GM21529 (cell line): ENCODE results near the gene NELFB.
"Not testable (repeated sequence)": the region's sequence is repeated elsewhere in the genome, so short reads cannot be mapped to it uniquely, and the experiment has no call there.

Experiments
- ATAC-seq: cut with Tn5 transposase; IDR thresholded peaks from one replicate; pipeline ENCODE4 v1.9.1; 2021; ENCODE audit not compliant: unreplicated experiment

The NELFB gene

DNA sequence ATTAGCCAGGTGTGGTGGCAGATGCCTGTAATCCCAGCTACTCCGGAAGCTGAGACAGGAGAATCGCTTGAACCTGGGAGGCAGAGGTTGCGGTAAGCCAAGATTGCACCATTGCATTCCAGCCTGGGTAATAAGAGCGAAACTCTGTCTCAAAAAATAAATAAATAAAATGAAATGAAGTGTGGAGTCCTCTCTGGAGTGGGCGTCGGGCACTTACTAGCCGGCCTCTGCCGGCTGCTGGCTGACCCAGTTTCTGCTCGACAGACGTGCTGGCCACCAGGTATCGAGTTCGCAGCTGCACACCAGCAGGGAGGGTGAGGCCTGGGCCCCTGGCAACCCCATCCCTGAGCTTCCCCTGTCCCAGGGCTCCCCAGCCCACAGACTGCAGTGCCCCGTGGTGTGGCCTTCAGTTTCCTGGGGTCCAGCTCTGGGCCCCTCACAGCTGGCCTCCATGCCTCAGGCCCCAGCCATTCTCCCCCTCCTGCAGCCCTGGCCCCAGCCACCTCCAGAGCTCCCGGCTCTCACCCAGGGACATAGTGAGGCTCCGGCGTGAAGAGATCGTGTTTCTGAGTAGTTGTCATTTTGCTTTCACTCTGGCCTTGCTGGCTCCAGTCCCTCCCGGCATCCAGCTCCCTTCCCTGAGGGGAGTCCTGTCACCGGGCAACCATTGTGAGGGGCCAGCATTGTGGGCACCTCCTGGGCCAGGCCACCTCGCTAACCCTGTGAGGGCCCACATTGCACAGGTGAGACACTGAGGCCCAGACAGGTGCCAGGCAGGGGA lies 7.8 kb upstream of the NELFB start:
- ATAC-seq = no peak

DNA sequence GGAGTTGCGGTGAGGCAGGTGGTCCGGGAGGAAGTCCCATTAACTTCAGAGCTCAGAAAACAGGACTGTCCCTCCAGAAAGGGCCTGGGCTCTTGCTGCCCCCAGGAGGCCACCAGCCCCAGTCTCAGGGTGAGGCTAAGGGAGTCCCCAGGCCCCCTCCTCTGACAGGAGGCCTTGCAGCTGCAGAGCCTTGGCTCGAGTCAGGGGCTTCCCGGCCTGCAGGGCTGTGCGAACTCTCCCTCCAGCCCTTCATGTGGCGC lies 7.3 kb upstream of the NELFB start:
- ATAC-seq = no peak

DNA sequence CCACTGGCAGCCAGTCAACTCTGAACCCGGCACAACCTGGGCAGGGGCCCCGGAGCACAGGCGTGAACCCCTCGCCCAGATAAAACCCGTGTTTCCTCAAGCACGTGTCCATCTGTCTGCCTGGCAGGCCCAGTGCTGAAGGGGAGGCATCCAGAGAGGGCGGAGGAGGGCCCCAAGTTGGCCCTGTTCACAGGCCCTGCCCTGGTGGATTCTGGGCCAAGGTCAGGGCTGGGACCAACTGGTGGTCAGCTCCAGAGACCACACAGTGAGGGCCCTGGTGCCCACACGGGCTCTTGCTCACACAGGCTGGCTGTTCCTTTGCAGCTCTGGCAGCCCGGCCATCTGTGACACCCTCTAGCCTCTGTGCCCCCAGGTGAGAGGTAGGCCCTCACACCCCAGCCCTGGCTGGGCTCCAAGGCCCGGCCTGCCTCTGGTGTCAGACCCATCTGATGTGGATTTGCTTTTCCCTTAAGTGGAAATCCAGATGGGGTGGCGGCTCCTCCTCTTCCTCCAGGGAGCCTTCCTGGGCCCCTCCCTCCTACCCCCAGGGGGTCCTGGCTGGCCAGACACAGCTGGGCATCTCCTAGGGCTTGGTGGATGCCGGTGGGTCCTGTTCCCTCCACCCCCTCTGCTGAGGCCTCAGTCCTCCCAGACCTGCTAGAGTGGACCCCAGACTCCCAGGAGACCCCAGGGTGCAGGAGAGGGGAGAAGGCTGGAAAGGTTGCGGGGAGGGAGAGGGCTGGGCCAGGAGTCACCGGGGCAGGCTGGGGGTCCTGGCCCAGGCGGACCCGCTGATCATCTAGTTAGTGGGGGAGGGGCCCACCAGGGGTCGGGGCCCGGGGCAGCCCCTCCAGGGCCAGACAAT lies 4.6 kb upstream of the NELFB start:
- ATAC-seq = no peak

DNA sequence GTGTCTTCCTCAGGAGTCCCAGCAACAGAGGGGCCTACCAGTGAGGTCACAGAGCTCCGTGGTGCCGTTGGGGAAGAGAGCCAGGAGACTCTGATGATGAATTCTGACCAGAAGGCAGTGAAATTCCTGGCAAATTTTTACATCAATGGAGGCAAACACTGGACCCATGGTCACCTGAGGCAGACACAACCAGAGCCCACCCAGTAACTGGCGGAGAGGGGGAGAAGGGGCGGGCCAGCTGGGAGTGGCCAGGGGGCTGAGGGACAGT lies 4.0 kb upstream of the NELFB start, which contains the start of gene STPG3:
TSS of gene STPG3 (plus strand) at position 93 of the 268 bp plus-strand sequence. CDS start at position 94, 1 bp downstream.
- ATAC-seq = no peak

DNA sequence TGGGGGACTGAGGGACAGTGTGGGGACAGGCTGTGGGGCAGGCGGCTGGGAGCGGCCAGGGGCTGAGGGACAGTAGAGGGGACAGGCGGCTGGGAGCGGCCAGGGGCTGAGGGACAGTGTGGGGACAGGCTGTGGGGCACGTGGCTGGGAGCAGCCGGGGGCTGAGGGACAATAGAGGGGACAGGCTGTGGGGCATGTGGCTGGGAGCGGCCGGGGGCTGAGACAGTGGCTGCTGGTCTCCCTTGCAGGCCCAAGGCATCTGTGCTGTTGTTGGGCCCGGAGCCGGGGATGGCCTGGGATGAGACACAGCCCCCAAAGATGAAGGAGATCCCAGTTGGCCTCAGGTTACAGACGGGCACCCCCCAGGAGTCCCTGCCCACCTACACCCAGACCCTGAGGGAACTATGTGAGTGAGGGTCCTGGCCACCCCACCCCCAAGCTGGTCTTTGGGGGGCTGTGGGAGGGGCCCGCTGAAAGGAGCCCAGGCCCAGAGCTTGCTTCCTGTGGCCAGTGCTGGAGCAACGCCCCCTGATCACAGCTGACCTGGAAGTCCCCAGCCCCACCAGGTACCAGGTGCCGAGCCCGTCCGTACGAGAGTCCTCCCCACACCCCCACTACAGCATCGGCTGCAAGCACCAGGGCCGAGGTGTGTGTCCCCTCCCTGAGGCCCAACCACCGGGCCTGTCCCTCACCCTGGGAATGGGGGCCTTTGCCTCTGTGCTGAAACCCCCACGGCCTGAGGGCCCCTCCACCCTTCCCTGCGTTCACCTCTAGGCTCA lies 3.4 kb upstream of the NELFB start:
- ATAC-seq = no peak

DNA sequence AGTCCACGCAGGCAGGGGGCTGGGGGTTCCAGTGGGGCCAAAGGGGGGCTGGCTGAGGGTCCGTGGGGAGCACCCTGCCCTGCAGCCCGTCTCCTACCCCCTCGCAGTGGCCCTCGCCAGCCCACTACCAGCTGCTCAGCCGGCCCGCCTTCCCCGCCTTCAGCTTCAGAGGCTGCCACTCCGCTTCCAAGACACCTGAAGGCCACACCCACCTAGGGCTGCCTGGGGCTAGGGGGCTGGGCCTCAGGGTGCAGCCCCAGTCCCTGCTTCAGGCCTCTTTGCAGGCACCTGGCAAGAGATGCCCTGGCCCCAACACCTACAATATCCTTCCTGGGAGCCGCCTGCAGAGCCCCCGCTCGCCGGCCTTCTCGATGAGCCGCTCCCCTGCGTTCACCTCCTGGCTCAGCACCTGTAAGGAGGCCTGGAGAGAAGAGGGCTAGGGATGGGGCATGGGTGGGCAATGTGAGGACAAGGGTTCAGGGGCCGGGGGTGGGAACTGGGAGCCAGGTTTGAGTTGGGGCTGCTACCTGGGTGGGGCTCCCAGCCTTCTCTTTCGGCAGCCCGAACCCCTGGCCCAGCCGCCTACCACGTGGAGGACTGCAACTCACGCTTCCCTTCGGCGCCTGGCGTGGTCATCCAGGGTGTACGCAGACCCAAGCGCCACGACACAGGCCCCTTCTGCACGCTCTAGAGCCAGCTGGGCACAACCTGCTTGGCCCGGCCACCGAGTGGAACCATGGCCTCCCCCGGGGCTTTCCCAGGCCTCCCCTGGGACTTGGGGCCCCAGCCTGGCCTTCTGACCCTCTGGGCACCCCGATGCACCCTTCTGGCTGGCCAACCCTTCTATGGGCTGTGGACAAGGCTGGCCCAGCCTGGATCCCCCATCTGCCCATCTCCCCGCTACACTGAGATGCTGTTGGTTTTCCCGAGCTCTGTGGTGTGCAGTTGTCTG lies 2.3 kb upstream of the NELFB start:
- no peak for ATAC-seq

DNA sequence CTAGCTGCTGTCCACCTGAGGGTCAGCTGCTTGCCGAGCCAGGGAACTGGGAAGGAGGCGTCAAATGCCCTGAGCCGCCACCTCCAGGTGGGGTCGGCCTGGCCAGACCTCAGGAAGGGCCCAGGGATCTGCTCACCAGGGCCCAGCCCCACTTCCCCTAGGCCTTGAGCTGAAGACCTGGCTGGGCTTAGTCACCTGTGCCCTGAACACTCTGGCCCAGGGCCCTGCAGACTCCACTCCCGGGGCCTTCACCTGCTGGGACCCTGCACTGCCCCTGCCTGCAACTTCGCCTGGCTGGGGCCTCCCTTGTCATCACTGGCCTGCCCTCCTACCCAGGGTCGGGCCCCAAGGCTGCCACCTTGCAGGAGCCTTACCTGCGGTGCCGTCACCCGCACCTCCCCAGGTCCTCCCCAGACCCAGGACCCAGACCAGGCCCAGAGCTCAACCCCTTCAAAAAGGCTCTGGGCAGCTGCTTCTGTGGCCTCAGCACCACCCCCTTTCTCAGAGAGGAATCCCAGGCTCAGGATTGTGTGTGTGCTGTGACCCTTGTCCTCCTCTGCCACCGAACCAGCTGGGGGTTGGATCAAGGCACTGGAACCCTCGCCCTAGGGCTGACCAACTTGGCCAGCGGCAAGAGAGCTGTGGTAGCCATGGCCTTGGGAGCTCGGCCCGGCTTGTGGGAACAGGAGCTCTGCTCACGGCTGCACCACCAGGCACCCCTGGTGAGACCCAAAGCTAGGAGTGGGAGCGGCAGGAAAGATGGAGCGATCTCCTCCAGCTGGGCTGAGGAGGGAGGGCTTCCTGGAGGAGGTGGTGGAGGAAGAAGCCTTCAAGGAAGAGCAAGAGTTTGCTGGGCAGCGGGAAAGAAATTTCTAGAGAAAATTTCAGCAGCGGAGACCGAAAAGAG lies 1.2 kb upstream of the NELFB start:
- ATAC-seq = no peak

DNA sequence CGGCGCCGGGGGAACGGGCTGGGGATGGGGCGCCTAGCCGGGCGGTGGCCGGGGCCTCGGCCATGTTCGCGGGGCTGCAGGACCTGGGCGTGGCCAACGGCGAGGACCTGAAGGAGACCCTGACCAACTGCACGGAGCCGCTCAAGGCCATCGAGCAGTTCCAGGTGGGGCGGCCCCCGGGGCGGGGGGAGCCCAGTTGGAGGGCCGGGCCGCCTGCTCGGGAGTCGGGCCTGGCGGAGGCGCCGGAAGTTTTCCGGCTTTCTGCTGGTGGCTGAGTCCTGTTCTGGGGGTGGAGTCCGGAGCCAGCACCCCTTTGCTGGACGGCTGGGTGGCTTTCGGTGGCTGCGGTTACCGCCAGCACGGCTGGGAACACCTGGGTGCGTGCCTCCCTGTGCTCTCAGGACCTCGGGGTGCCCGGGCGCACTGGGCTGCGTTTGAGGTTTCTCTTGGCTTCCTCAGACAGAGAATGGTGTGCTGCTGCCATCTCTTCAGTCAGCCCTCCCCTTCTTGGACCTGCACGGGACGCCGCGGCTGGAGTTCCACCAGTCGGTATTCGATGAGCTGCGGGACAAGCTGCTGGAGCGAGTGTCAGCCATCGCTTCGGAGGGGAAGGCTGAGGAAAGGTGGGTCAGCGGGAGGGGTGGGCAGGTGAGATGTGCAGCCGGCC lies 454 bp downstream of the NELFB start:
- peak; percentile 44 for ATAC-seq

DNA sequence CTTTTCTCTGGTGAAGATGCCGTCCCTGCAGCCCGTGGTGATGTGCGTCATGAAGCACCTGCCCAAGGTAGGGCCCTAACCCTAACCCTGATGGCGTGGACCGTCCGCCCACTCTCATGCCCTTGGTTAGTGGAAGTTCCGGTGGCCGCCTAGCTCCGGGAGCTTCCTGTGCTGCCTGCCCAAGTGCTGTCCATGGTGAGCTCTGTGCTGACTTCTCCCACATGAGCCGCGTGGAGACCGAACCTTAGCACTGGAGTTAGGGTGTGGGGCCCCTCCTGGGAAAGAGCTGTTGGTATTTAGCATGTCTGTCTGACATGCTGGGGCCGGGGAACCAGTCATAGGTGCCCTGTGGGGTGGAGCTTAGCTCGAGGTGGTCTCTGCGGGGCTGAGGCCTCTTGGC lies 1.2 kb downstream of the NELFB start:
- no peak for ATAC-seq

DNA sequence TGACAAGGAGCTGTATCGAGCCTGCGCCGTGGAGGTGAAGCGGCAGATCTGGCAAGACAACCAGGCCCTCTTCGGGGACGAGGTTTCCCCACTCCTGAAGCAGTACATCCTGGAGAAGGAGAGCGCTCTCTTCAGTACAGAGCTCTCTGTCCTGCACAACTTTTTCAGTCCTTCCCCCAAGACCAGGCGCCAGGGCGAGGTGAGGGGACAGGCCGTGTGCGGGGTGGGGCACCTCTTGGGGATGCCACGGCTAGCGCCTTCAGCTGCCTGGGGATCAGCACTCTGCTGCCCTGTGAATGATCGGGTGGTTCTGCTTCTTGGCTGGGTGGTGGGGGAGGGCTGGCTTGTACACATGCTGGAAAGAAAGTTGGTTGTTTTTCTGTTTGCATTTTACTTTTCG lies 1.7 kb downstream of the NELFB start:
- ATAC-seq = no peak

DNA sequence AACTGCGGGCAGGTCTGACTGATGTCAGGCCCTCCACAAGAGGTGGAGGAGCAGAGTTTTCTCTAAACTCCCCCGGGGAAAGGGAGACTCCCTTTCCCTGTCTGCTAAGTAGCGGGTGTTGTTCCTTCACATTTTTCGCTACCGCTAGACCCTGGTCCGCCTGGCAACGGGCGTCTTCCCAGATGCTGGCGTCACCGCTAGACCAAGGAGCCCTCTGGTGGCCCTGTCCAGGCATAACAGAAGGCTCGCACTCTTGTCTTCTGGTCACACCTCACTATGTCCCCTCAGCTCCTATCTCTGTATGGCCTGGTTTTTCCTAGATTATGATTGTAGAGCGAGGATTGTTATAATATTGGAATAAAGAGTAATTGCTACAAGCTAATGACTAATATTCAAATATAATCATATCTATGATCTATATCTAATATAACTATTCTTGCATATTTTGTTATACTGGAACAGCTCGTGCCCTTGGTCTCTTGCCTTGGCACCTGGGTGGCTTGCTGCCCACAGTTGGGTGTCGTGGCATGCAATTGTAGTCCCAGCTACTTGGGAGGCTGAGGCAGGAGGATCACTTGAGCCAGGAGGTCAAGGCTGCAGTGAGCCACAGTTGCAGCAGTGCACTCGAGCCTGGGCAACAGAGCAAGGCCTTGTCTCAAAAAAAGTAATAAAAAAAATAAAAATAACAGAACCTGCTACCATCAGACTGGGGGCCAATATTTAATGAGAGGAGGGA lies 7.2 kb downstream of the NELFB start:
- not testable (repeated sequence) for ATAC-seq

DNA sequence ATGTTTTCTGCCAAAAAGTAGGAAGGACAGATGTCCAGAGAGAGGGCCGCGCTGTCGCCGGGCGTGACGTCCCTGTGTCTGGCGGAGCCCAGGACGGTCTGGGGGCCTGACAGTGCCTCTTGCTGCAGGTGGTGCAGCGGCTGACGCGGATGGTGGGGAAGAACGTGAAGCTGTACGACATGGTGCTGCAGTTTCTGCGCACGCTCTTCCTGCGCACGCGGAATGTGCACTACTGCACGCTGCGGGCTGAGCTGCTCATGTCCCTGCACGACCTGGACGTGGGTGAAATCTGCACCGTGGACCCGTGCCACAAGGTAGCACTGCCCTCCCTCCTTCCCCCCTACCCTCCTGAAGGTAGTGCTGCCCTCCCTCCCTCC lies 7.8 kb downstream of the NELFB start:
- ATAC-seq = no peak

DNA sequence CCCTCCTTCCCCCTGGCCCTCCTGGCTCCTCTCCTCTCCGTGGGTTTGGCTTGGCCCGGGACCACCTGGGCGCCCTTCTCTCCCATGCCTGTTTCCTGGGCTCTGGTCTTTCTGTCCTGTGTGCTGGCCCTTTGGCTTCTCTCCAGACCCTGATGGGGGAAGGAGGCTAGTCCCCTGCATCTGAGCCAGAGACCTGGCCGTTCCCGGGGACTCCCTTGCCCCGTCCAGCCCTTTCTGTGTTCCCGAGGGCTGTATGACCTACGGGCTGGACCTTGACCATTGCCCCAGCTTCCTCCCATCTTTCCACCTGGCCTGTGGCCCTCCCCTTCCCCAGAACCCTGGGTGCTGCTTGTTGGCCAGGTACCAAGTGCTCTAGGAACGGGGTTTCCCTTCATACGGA lies 8.4 kb downstream of the NELFB start:
- no peak for ATAC-seq

DNA sequence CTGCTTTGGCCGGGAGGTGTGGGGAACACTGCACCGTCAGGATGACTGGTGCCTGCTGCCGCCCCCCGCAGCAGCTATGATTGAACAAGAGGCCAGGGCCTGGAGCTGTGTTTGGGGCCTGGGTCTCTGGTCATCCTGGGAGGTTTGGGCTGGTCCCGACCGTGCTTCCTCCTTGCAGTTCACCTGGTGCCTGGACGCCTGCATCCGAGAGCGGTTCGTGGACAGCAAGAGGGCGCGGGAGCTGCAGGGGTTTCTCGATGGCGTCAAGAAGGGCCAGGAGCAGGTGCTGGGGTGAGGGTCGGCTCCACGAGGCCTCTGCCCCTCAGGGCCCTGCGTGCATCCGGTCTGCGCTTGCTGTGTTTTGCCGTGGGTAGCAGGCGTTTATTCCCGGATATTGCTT lies 8.9 kb downstream of the NELFB start:
- ATAC-seq = no peak

DNA sequence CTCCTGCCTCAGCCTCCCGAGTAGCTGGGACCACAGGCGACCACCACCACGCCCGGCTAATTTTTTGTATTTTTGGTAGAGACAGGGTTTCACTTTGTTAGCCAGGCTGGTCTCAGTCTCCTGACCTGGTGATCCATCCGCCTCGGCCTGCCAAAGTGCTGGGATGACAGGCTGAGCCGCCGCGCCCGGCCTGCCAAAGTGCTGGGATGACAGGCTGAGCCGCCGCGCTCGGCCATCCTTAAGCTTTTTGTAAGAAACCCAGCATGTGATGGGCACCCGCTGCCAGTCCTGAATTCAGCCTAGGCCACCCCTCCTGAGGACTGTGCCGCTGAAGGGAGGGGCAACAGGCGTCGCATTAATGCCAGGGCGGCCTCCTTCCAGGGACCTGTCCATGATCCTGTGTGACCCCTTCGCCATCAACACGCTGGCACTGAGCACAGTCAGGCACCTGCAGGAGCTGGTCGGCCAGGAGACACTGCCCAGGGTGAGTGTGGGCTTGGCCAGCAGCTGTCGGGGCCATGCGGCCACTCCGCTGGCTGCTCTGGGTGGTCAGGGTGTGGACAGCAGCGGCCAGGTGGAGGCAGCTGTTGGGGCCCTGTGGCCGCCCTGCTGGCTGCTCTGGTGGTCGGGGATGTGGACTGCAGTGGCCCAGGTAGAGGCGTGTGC lies 10.5 kb downstream of the NELFB start:
- no peak for ATAC-seq

DNA sequence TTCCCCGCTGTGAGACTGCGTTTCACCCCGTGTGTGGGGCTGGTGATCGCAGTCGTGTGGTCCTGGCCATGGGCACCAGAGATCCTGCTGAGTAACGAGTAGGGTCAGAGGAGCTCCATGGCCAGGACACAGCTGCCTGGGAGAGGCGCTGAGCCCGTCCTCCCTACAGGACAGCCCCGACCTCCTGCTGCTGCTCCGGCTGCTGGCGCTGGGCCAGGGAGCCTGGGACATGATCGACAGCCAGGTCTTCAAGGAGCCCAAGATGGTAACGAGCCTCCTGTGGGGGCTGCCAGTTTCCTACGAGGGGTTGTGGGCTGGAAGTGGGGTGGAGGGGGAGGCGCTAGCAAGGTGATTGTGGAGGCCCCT lies 11.0 kb downstream of the NELFB start:
- no peak for ATAC-seq

DNA sequence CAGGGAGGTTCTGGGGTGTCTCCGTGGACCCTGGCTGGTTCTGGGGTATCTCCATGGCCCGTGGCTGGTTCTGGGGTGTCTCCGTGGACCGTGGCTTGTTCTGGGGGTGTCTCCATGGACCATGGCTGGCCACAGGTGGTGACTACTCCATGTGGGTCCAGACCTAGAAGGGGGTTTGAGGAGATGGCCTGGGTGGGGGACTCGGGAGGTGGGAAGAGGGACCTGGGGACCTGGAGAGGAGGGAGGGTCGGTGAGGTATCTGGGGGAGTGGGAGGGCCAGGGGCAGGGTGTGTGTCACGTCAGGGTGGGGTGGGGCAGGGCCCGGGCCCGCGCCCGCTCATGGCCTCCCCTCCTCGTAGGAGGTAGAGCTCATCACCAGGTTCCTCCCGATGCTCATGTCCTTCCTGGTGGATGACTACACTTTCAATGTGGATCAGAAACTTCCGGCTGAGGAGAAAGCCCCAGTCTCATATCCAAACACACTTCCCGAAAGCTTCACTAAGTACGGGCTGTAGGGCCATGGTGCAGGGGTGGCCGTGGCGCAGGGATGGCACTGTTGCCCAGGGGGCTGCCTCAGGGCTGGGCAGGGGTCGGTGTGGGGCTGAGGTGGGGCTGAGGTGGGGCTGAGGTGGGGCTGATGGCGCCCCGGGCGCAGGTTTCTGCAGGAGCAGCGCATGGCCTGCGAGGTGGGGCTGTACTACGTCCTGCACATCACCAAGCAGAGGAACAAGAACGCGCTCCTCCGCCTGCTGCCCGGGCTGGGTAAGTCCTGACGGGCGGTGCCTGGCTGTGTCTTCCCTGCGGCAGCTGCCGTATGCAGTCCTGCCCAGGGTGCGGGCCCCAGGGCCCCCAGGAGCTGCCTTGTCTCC lies 11.7 kb downstream of the NELFB start:
- no peak for ATAC-seq
